HepG2 (cell line): Measurements from ENCODE around the gene SIAH2. TPM values are rescaled to one million over a fixed set of nuclear protein-coding genes. Genes with fewer than 3 reads are reported as not detected.

Experiments used
- AGO2 ChIP-seq: fragments of 200-400 bp; formaldehyde crosslinking; optimal IDR thresholded peaks from 2 replicates; pipeline ENCODE3; 2017; ENCODE audit warnings: mild to moderate bottlenecking, low read depth, low read length, moderate library complexity
- EEA1 ChIP-seq: sonication (generic); formaldehyde crosslinking; IDR thresholded peaks from 2 replicates; pipeline ENCODE4 v1.5.1; 2020; ENCODE audit warnings: mild to moderate bottlenecking, missing genetic modification reagents, borderline replicate concordance
- GABPB1 ChIP-seq: IDR thresholded peaks from 2 replicates; pipeline ENCODE4 v1.6.1; 2016; ENCODE audit warnings: mild to moderate bottlenecking, missing genetic modification reagents, moderate library complexity, missing compliant biosample characterization
- GATA4 ChIP-seq: sonication (generic); IDR thresholded peaks from 2 replicates; pipeline ENCODE4 v1.6.1; 2016; ENCODE audit warnings: antibody characterized with exemption, low read depth, borderline replicate concordance
- HIVEP1 ChIP-seq: sonication (generic); formaldehyde crosslinking; IDR thresholded peaks from 2 replicates; pipeline ENCODE4 v1.4.0; 2020; ENCODE audit warnings: mild to moderate bottlenecking, missing genetic modification reagents
- HOXA3 ChIP-seq: sonication (generic); formaldehyde crosslinking; IDR thresholded peaks from 2 replicates; pipeline ENCODE4 v1.5.0; 2020; ENCODE audit warnings: missing genetic modification reagents
- HOXA5 ChIP-seq: sonication (generic); formaldehyde crosslinking; IDR thresholded peaks from 2 replicates; pipeline ENCODE4 v1.4.0; 2020; ENCODE audit warnings: missing genetic modification reagents
- MAFG ChIP-seq: sonication (generic); formaldehyde crosslinking; IDR thresholded peaks from 2 replicates; pipeline ENCODE4 v1.5.1; 2020; ENCODE audit warnings: mild to moderate bottlenecking, missing genetic modification reagents
- MEF2D ChIP-seq: sonication (generic); formaldehyde crosslinking; IDR thresholded peaks from 2 replicates; pipeline ENCODE4 v1.5.1; 2020; ENCODE audit warnings: mild to moderate bottlenecking, missing genetic modification reagents
- NFKB2 ChIP-seq: sonication (generic); formaldehyde crosslinking; IDR thresholded peaks from 2 replicates; pipeline ENCODE4 v1.4.0; 2020; ENCODE audit warnings: missing genetic modification reagents, borderline replicate concordance
- SAP130 ChIP-seq: IDR thresholded peaks from 2 replicates; pipeline ENCODE4 v1.6.1; 2016; ENCODE audit warnings: low read depth
- SMC3 ChIP-seq: IDR thresholded peaks from 2 replicates; pipeline ENCODE4 v1.6.1; 2011; ENCODE audit warnings: low read length, improper control_type of control experiment
- SOX5 ChIP-seq: IDR thresholded peaks from 2 replicates; pipeline ENCODE4 v1.6.1; 2016; ENCODE audit warnings: borderline replicate concordance
- ZNF143 ChIP-seq: sonication (generic); formaldehyde crosslinking; IDR thresholded peaks from 2 replicates; pipeline ENCODE4 v1.4.0; 2020; ENCODE audit warnings: missing genetic modification reagents
- ZNF382 ChIP-seq: sonication (generic); formaldehyde crosslinking; IDR thresholded peaks from 2 replicates; pipeline ENCODE4 v1.5.0; 2020; ENCODE audit warnings: missing genetic modification reagents, mild to moderate bottlenecking, borderline replicate concordance
- ZNF552 ChIP-seq: sonication (generic); formaldehyde crosslinking; IDR thresholded peaks from 2 replicates; pipeline ENCODE4 v1.9.0; 2022; ENCODE audit warnings: missing genetic modification reagents, mild to moderate bottlenecking, borderline replicate concordance
- ZNF556 ChIP-seq: sonication (generic); formaldehyde crosslinking; IDR thresholded peaks from 2 replicates; pipeline ENCODE4 v1.4.0; 2020; ENCODE audit warnings: mild to moderate bottlenecking, missing genetic modification reagents, borderline replicate concordance
- ZNF563 ChIP-seq: sonication (generic); formaldehyde crosslinking; IDR thresholded peaks from 2 replicates; pipeline ENCODE4 v1.8.0; 2022; ENCODE audit warnings: mild to moderate bottlenecking, moderate library complexity, missing genetic modification reagents
- ZNF589 ChIP-seq: sonication (generic); formaldehyde crosslinking; conservative IDR thresholded peaks from 2 replicates; pipeline ENCODE4 v1.8.0; 2022; ENCODE audit warnings: mild to moderate bottlenecking, moderate library complexity, missing genetic modification reagents
- ZSCAN21 ChIP-seq: sonication (generic); formaldehyde crosslinking; IDR thresholded peaks from 2 replicates; pipeline ENCODE4 v1.8.0; 2022; ENCODE audit warnings: mild to moderate bottlenecking, missing genetic modification reagents, moderate library complexity, borderline replicate concordance
- polyA plus RNA-seq, 8 experiments: library from polyadenylated mRNA; depleted of rRNA in 3 of 8; stranded (reverse) in 7 of 8; unstranded in 1 of 8; fragments of >200 nt; fragmentation: Illumina TruSeq in 4 of 8; extraction: Trizol in 4 of 8; gene quantifications; 2 replicates each; pipeline versions ENCODE4 v1.2.1 to v1.2.3, GENCODE V29; 2011 to 2016; ENCODE audit warnings: low read depth in 4 of 8, missing spikeins in 1 of 8, mixed read lengths in 1 of 8; ENCODE audit not compliant: insufficient read depth in 1 of 8
- total RNA-seq, 5 experiments: library from RNA; depleted of rRNA; stranded (reverse); fragments of >200 nt; fragmentation: Illumina TruSeq; extraction: Trizol; gene quantifications; 2 replicates each; pipeline ENCODE4 v1.2.3, GENCODE V29; 2016; ENCODE audit warnings: low read depth in 1 of 5
- TF ChIP-seq, protein P1 (sequence below): IDR thresholded peaks from 2 replicates; pipeline ENCODE4 v1.6.1; 2018; ENCODE audit warnings: missing genetic modification reagents
- TF ChIP-seq, protein P2 (sequence below): sonication (generic); formaldehyde crosslinking; IDR thresholded peaks from 2 replicates; pipeline ENCODE4 v1.5.0; 2020; ENCODE audit warnings: missing genetic modification reagents, mild to moderate bottlenecking, borderline replicate concordance
- TF ChIP-seq, protein P3 (sequence below): sonication (generic); formaldehyde crosslinking; IDR thresholded peaks from 2 replicates; pipeline ENCODE4 v1.5.1; 2020; ENCODE audit warnings: mild to moderate bottlenecking, missing genetic modification reagents
- TF ChIP-seq, protein P4 (sequence below): sonication (generic); formaldehyde crosslinking; IDR thresholded peaks from 2 replicates; pipeline ENCODE4 v1.9.0; 2021; ENCODE audit warnings: missing genetic modification reagents, borderline replicate concordance

SIAH2 gene
- total and polyA plus RNA-seq, 2 of the 13 experiments (the other 11 are each of a cell fraction or from before 2014, with no cell fraction given), result 71.8 to 117 TPM

DNA sequence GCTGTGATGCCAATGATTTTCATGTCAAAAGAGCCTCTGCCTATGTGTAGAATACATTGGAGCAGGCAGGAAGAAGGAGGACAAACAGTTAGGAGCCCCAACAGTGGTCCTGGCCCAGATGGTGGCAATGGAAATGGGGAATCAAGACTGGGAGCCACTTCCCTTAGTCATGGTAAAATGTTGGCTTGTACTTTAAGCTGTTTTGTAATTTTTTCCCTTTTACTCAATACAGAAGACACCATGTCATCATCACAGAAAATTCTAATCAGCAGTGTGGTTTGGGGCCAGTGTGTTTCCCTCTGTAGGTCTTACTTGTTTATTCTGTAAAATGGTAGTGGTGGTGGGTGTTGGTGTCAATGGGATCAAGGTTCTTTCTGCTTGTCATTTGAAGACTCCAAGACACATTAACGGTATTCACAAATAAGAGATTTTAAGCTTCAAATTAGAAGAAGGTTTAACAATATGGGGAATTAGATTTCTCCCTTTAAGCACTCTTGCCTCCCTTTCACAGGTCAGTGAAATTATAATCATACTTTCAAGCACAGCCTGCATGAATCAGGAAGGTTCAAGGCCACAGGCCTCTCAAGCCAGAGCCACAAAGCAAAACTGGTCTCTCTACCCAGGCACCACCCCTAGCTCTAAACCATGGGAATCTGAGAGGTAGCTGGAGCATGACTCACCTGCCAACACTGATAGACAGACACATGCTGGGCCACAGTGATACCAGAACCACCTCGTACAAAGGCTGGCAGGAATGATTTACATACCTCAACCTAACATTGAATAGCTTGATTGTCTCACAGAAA is 24.9 kb downstream of the SIAH2 start (continued):
- TF ChIP-seq, protein P1, sequence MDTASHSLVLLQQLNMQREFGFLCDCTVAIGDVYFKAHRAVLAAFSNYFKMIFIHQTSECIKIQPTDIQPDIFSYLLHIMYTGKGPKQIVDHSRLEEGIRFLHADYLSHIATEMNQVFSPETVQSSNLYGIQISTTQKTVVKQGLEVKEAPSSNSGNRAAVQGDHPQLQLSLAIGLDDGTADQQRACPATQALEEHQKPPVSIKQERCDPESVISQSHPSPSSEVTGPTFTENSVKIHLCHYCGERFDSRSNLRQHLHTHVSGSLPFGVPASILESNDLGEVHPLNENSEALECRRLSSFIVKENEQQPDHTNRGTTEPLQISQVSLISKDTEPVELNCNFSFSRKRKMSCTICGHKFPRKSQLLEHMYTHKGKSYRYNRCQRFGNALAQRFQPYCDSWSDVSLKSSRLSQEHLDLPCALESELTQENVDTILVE (CRISPR knock-in tag), result no peak
- TF ChIP-seq ZNF556 (no peak), GATA4 (no peak; the same call in 1 of the 2 replicates), ZSCAN21 (CRISPR knock-in tag) (no peak), AGO2 (no peak), MAFG (CRISPR knock-in tag) (no peak), ZNF143 (CRISPR knock-in tag) (no peak), NFKB2 (CRISPR knock-in tag) (no peak), ZNF382 (CRISPR knock-in tag) (no peak), ZNF563 (CRISPR knock-in tag) (no peak), HOXA5 (no peak), HOXA3 (CRISPR knock-in tag) (peak; percentile 37; the same call in 1 of the 2 replicates), HIVEP1 (CRISPR knock-in tag) (no peak), ZNF552 (no peak), MEF2D (CRISPR knock-in tag) (no peak), SMC3 (peak; percentile 22), EEA1 (CRISPR knock-in tag) (no peak), SOX5 (peak; percentile 77), ZNF589 (CRISPR knock-in tag) (no peak), GABPB1 (CRISPR knock-in tag) (no peak), SAP130 (CRISPR knock-in tag) (peak; percentile 91)
- TF ChIP-seq, protein P2, sequence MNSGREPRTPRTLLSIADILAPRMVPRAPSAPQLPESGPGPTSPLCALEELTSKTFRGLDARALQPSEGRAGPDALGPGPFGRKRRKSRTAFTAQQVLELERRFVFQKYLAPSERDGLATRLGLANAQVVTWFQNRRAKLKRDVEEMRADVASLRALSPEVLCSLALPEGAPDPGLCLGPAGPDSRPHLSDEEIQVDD (CRISPR knock-in tag), result no peak
- TF ChIP-seq, protein P3, sequence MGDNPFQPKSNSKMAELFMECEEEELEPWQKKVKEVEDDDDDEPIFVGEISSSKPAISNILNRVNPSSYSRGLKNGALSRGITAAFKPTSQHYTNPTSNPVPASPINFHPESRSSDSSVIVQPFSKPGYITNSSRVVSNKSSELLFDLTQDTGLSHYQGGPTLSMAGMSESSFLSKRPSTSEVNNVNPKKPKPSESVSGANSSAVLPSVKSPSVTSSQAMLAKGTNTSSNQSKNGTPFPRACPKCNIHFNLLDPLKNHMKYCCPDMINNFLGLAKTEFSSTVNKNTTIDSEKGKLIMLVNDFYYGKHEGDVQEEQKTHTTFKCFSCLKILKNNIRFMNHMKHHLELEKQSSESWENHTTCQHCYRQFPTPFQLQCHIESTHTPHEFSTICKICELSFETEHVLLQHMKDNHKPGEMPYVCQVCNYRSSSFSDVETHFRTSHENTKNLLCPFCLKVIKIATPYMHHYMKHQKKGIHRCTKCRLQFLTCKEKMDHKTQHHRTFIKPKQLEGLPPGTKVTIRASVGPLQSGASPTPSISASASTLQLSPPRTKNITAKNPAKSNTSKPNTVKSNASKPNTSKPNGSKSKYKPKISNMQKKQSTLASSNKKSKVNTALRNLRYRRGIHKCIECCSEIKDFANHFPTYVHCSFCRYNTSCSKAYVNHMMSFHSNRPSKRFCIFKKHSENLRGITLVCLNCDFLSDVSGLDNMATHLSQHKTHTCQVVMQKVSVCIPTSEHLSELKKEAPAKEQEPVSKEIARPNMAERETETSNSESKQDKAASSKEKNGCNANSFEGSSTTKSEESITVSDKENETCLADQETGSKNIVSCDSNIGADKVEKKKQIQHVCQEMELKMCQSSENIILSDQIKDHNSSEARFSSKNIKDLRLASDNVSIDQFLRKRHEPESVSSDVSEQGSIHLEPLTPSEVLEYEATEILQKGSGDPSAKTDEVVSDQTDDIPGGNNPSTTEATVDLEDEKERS (CRISPR knock-in tag), result no peak
- TF ChIP-seq, protein P4, sequence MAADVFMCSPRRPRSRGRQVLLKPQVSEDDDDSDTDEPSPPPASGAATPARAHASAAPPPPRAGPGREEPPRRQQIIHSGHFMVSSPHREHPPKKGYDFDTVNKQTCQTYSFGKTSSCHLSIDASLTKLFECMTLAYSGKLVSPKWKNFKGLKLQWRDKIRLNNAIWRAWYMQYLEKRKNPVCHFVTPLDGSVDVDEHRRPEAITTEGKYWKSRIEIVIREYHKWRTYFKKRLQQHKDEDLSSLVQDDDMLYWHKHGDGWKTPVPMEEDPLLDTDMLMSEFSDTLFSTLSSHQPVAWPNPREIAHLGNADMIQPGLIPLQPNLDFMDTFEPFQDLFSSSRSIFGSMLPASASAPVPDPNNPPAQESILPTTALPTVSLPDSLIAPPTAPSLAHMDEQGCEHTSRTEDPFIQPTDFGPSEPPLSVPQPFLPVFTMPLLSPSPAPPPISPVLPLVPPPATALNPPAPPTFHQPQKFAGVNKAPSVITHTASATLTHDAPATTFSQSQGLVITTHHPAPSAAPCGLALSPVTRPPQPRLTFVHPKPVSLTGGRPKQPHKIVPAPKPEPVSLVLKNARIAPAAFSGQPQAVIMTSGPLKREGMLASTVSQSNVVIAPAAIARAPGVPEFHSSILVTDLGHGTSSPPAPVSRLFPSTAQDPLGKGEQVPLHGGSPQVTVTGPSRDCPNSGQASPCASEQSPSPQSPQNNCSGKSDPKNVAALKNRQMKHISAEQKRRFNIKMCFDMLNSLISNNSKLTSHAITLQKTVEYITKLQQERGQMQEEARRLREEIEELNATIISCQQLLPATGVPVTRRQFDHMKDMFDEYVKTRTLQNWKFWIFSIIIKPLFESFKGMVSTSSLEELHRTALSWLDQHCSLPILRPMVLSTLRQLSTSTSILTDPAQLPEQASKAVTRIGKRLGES (CRISPR knock-in tag), result no peak
